ENCODE measurements around the gene SLC16A13. TPM values are rescaled to one million over a fixed set of nuclear protein-coding genes. Genes with fewer than 3 reads are reported as not detected.

Gene SLC16A13
- total and polyA plus RNA-seq, 2 donors from 2014 or later: 6.5 to 11.6 TPM

- no peaks in the 10 kb centered on the region for H3K9me3 ChIP-seq (ENCODE audit: control insufficient read depth in 2 of 3, insufficient read depth in 1 of 3, low read length in 3 of 3)
- TF ChIP-seq CTCF (IDR thresholded peaks at IDR 0.05; ENCODE audit: borderline replicate concordance, extremely low read depth, insufficient read depth): no peak
- FAIRE-seq (no peak), DNase-seq (no peak)
- peak overlapping the region; percentile 83 to 87 for H3K27ac ChIP-seq (ENCODE audit: low read depth in 2 of 2, low read length in 2 of 2)
- peaks cover 0 to 23% (median 16%) of the 10 kb centered on the region in 3 donors for H3K4me1 ChIP-seq (ENCODE audit: control insufficient read depth in 2 of 3, insufficient read depth in 2 of 3, low read depth in 1 of 3, low read length in 3 of 3)
- H3K27me3 ChIP-seq (ENCODE audit: control insufficient read depth, insufficient read depth, low read length): peaks cover 2% of the 10 kb centered on the region
- peak overlapping the region in 1 of 3 donors; percentile 34 for H3K9ac ChIP-seq (ENCODE audit: low read length in 3 of 3)
- H3K36me3 ChIP-seq (ENCODE audit: control insufficient read depth in 2 of 3, insufficient read depth in 3 of 3, low read length in 3 of 3): no peaks in the 10 kb centered on the region
- intact Hi-C loops (cut with DNase I): no loop called here
- peak overlapping the region in 1 of 3 donors; percentile 15 for H3K4me3 ChIP-seq (ENCODE audit: low read length in 3 of 3)
Measured at GRCh38 chr17:7038025-7038862, 2.4 kb downstream of the SLC16A13 start.

GRCh38 chr17:7039832-7040231 is 4.0 kb downstream of the SLC16A13 start:
- H3K4me3 ChIP-seq (ENCODE audit: low read length in 3 of 3): no peak overlapping the region
- DNase-seq: no peak
- no peaks in the 10 kb centered on the region for H3K9me3 ChIP-seq (ENCODE audit: control insufficient read depth in 2 of 3, insufficient read depth in 1 of 3, low read length in 3 of 3)
- no peak overlapping the region for H3K9ac ChIP-seq (ENCODE audit: low read length in 3 of 3)
- intact Hi-C loops (cut with DNase I): no loop called here
- no peak for FAIRE-seq
- H3K27me3 ChIP-seq (ENCODE audit: control insufficient read depth, insufficient read depth, low read length): peaks cover 7% of the 10 kb centered on the region
- peak overlapping the region; percentile 33 to 80 for H3K27ac ChIP-seq (ENCODE audit: low read depth in 2 of 2, low read length in 2 of 2)
- H3K36me3 ChIP-seq (ENCODE audit: control insufficient read depth in 2 of 3, insufficient read depth in 3 of 3, low read length in 3 of 3): no peaks in the 10 kb centered on the region
- H3K4me1 ChIP-seq (ENCODE audit: control insufficient read depth in 2 of 3, insufficient read depth in 2 of 3, low read depth in 1 of 3, low read length in 3 of 3): peaks cover 0 to 24% (median 22%) of the 10 kb centered on the region in 3 donors
- no peak for TF ChIP-seq CTCF (IDR thresholded peaks at IDR 0.05; ENCODE audit: borderline replicate concordance, extremely low read depth, insufficient read depth)

DNA sequence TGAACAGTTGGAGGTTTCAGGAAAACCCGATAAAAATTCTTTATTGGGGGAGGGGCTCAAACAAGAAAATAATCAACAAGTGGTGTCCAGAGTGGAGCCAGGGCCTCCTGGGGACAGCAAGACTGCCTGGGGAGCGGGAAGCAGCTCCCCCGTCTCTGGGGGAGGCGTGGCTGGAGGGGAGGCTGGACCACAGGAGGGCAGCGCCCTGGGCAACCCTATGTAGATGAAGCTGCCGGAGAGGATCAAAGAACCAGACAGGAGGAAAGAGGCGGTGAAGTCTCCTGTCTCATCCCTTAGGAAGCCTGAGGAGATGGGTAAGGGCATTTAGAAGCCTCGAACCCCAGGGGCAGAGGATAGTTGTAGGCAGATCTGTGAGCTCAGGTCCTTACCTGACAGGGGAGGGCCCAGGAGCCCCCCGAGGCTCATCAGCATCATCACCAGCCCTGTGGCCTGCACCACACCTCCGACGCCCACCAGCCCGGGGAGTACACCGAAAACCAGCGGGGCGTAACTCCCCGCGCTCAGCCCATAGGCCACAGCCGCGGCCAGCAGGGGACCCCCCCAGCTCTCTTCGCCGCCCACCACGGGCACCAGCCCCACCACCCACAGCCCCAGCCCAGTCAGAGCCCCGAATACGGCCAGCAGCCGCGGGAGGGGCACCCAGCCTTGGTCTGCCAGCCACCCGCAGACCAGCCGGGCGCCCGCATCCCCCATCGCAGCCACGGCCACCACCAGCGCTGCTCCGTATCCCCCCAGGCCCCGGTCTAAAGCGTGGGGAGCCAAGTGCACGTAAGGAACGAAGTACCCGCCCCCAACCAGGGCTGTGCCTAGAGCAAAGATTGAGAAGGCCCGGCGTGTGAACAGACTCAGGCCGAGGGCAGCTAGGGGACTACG is 6.0 kb downstream of the SLC16A13 start:
- intact Hi-C loops (cut with DNase I): no loop called here
- no peak for TF ChIP-seq CTCF (IDR thresholded peaks at IDR 0.05; ENCODE audit: borderline replicate concordance, extremely low read depth, insufficient read depth)
- DNase-seq (peak in 4 of 5 donors; percentile 46 to 77 (median 63)), FAIRE-seq (no peak)
- no peak overlapping the region for H3K9ac ChIP-seq (ENCODE audit: low read length in 3 of 3)
- no peak overlapping the region for H3K4me3 ChIP-seq (ENCODE audit: low read length in 3 of 3)
- H3K4me1 ChIP-seq (ENCODE audit: control insufficient read depth in 2 of 3, insufficient read depth in 2 of 3, low read depth in 1 of 3, low read length in 3 of 3): peaks cover 3 to 24% (median 22%) of the 10 kb centered on the region in 3 donors
- no peaks in the 10 kb centered on the region for H3K36me3 ChIP-seq (ENCODE audit: control insufficient read depth in 2 of 3, insufficient read depth in 3 of 3, low read length in 3 of 3)
- H3K27ac ChIP-seq (ENCODE audit: low read depth in 2 of 2, low read length in 2 of 2): no peak overlapping the region
- peaks cover 7% of the 10 kb centered on the region for H3K27me3 ChIP-seq (ENCODE audit: control insufficient read depth, insufficient read depth, low read length)
- H3K9me3 ChIP-seq (ENCODE audit: control insufficient read depth in 2 of 3, insufficient read depth in 1 of 3, low read length in 3 of 3): no peaks in the 10 kb centered on the region
